ENCODE measurements around the gene RALGPS1.

Gene RALGPS1

DNA sequence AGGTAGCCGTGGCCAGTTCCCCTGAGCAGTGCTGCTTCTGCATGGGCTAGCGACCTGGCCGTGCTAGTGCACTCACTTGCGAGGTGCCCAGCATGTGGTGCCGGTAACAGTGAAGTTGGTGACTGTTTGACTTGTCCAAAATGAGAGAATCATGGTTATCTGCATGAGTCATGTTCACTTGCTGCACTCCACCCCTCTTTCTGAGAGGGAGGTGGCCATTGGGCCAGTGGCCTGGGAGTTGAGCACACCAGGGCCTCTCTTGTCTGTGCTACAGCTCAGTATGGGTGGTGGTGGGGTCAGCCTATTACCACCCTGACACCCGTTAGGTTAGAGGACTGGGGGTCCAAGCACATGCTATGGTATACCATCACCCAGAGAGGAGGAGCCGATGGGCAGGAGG, 294.6 kb downstream of the RALGPS1 start:
- Histone ChIP-seq H3K4me2 (ENCODE audit: low read depth, low read length) (no peak overlapping the region), H3K79me2 (ENCODE audit: low read length) (no peaks in the 10 kb centered on the region), H3K9me2 (replicated peaks; ENCODE audit: insufficient read depth, low read length) (no peaks in the 10 kb centered on the region), H3K9ac (ENCODE audit: low read length) (no peak overlapping the region), H3K27me3 (replicated peaks; ENCODE audit: insufficient read depth, low read length) (no peaks in the 10 kb centered on the region), H3K9me3 (replicated peaks; ENCODE audit: insufficient read depth, low read length) (no peaks in the 10 kb centered on the region), H3K27ac (ENCODE audit: low read length) (no peak overlapping the region), H2AFZ (ENCODE audit: low read length) (no peak overlapping the region), H3K4me1 (ENCODE audit: low read length) (no peaks in the 10 kb centered on the region), H3K36me3 (replicated peaks; ENCODE audit: insufficient read depth, low read length) (no peaks in the 10 kb centered on the region), H4K20me1 (ENCODE audit: insufficient read depth, low read length) (no peaks in the 10 kb centered on the region), H3F3A (ENCODE audit: insufficient read depth, low read length) (no peaks in the 10 kb centered on the region), H3K4me3 (ENCODE audit: low read length) (no peak overlapping the region)
- no peak for DNase-seq
- TF ChIP-seq, protein P1, sequence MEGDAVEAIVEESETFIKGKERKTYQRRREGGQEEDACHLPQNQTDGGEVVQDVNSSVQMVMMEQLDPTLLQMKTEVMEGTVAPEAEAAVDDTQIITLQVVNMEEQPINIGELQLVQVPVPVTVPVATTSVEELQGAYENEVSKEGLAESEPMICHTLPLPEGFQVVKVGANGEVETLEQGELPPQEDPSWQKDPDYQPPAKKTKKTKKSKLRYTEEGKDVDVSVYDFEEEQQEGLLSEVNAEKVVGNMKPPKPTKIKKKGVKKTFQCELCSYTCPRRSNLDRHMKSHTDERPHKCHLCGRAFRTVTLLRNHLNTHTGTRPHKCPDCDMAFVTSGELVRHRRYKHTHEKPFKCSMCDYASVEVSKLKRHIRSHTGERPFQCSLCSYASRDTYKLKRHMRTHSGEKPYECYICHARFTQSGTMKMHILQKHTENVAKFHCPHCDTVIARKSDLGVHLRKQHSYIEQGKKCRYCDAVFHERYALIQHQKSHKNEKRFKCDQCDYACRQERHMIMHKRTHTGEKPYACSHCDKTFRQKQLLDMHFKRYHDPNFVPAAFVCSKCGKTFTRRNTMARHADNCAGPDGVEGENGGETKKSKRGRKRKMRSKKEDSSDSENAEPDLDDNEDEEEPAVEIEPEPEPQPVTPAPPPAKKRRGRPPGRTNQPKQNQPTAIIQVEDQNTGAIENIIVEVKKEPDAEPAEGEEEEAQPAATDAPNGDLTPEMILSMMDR (IDR thresholded peaks at IDR 0.05; ENCODE audit: low read length), result no peak
- TF ChIP-seq EZH2phosphoT487 (IDR thresholded peaks at IDR 0.05; ENCODE audit: low read length) (no peak), EZH2 (optimal IDR thresholded peaks at IDR 0.05; ENCODE audit: low read depth, low read length) (no peak)

DNA sequence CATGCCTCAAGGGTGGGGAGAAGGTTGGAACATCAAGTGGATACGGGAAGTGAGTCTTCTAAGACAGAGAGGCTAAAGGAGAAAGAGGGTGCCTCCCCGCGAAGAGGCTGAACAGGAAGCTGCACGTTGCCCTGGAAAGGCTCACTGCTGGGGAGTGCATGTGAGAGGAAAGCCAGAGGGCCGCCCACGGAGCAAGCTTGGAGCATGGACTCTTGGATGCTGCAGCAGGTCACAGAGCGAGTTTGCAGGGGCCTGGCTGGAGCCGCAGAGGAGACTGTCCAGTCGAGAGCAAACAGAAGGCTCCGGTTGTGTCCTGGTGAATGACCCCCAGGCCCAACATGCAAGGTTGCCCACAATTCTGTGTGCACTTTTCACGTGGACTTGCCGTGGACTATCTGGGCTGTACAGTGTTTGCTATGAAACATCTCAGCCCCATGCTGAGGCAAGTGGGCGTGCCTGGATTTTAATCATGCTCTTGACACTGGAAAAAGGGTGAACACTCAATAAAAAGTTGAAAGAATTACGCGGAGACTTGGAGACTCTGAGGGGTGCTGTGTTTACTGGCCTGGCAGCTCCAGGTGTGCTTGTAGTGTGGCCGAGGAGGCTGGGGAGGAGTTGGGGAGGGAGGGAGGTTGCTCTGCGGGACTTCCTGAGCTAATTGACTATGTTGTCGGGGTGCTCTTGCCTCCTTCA, 295.5 kb downstream of the RALGPS1 start:
- Histone ChIP-seq H3K4me1 (ENCODE audit: low read length) (no peaks in the 10 kb centered on the region), H3K4me3 (ENCODE audit: low read length) (no peak overlapping the region), H4K20me1 (ENCODE audit: insufficient read depth, low read length) (no peaks in the 10 kb centered on the region), H3K9me2 (replicated peaks; ENCODE audit: insufficient read depth, low read length) (no peaks in the 10 kb centered on the region), H2AFZ (ENCODE audit: low read length) (no peak overlapping the region), H3K36me3 (replicated peaks; ENCODE audit: insufficient read depth, low read length) (no peaks in the 10 kb centered on the region), H3K4me2 (ENCODE audit: low read depth, low read length) (no peak overlapping the region), H3K9me3 (replicated peaks; ENCODE audit: insufficient read depth, low read length) (no peaks in the 10 kb centered on the region), H3K27ac (ENCODE audit: low read length) (no peak overlapping the region), H3K9ac (ENCODE audit: low read length) (no peak overlapping the region), H3K27me3 (replicated peaks; ENCODE audit: insufficient read depth, low read length) (no peaks in the 10 kb centered on the region), H3F3A (ENCODE audit: insufficient read depth, low read length) (no peaks in the 10 kb centered on the region), H3K79me2 (ENCODE audit: low read length) (no peaks in the 10 kb centered on the region)
- no peak for DNase-seq
- TF ChIP-seq EZH2phosphoT487 (IDR thresholded peaks at IDR 0.05; ENCODE audit: low read length), result no peak
- TF ChIP-seq, protein P1 (IDR thresholded peaks at IDR 0.05; ENCODE audit: low read length), result no peak
- TF ChIP-seq EZH2 (optimal IDR thresholded peaks at IDR 0.05; ENCODE audit: low read depth, low read length), result no peak

DNA sequence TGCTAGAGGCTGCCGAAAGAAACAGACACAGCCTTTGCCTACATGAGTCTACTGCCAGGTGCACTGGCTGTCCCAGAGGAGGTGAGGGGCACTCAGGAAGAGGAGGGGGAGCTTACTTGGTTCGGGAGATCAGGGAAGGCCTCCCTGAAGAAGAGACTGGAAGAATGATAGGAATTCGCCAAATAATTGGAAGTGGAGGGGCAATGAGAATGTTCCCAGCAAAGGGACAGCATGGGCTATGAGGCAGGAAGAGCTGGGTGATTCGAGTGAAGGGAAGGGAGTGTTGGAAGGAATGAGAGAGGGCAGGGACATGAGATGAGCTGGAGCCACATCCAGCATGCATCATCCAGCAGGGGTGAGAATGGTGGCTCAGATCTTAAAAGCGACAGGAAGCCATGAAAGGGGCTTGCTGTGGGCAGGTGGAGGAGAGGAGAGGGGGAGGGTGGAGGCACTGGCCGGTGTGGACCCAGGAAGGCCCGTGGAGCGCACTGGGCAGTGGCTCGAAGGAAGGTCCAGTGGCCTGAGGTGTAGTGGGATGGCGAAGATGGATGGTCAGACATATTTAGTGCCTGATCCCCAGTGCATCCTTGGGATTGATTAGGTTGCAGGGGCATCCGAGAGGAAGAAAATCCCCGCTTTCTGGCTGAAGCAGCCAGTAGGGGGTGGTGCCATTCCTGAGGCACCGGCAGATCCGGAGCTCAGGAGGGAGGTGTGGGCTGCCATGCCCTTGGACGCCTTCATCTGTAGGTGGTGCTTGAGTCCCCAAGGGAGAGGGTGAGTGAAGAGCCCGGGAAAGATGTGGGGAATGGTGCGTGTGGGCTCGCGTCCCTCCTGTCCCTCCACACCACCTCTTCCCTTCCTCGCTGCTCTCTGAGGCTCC, 296.5 kb downstream of the RALGPS1 start:
- no peaks in the 10 kb centered on the region for H3K9me2 ChIP-seq (replicated peaks; ENCODE audit: insufficient read depth, low read length)
- no peaks in the 10 kb centered on the region for H3K9me3 ChIP-seq (replicated peaks; ENCODE audit: insufficient read depth, low read length)
- no peaks in the 10 kb centered on the region for H3K79me2 ChIP-seq (ENCODE audit: low read length)
- TF ChIP-seq EZH2phosphoT487 (IDR thresholded peaks at IDR 0.05; ENCODE audit: low read length) (no peak), EZH2 (optimal IDR thresholded peaks at IDR 0.05; ENCODE audit: low read depth, low read length) (no peak)
- TF ChIP-seq, protein P1 (IDR thresholded peaks at IDR 0.05; ENCODE audit: low read length), result no peak
- H3K4me1 ChIP-seq (ENCODE audit: low read length), result no peaks in the 10 kb centered on the region
- H3K27me3 ChIP-seq (replicated peaks; ENCODE audit: insufficient read depth, low read length), result no peaks in the 10 kb centered on the region
- no peak overlapping the region for H3K9ac ChIP-seq (ENCODE audit: low read length)
- H3K4me2 ChIP-seq (ENCODE audit: low read depth, low read length), result no peak overlapping the region
- no peaks in the 10 kb centered on the region for H3F3A ChIP-seq (ENCODE audit: insufficient read depth, low read length)
- no peaks in the 10 kb centered on the region for H3K36me3 ChIP-seq (replicated peaks; ENCODE audit: insufficient read depth, low read length)
- H3K27ac ChIP-seq (ENCODE audit: low read length), result no peak overlapping the region
- H3K4me3 ChIP-seq (ENCODE audit: low read length), result no peak overlapping the region
- no peaks in the 10 kb centered on the region for H4K20me1 ChIP-seq (ENCODE audit: insufficient read depth, low read length)
- no peak overlapping the region for H2AFZ ChIP-seq (ENCODE audit: low read length)
- no peak for DNase-seq
